Stimulated activated memory B cell treated with anti-CD40 and anti-IgM and Interleukin-4, amounts not matched to agents 10 μg/mL and 1 μg/mL and 100 μg/mL, for 72 hours (primary cell): ENCODE measurements around the gene MED26.

Experiments
- ATAC-seq: fragments of 150-1000 bp; cut with Tn5 transposase; 2 replicates; pipeline ENCODE4 v1.10.0; 2021
- H3K27ac Mint-ChIP-seq: one replicate; pipeline ENCODE4 v1.8.0; 2022; ENCODE audit warnings: mild to moderate bottlenecking, mixed read lengths
- H3K27me3 Mint-ChIP-seq: one replicate; pipeline ENCODE4 v1.8.0; 2022; ENCODE audit warnings: mixed read lengths
- H3K36me3 Mint-ChIP-seq: one replicate; pipeline ENCODE4 v1.8.0; 2022; ENCODE audit warnings: mixed read lengths
- H3K4me1 Mint-ChIP-seq: one replicate; pipeline ENCODE4 v1.8.0; 2022; ENCODE audit warnings: mixed read lengths
- H3K4me3 Mint-ChIP-seq: one replicate; pipeline ENCODE4 v1.8.0; 2022; ENCODE audit warnings: mild to moderate bottlenecking, moderate library complexity, mixed read lengths
- H3K9me3 Mint-ChIP-seq: one replicate; pipeline ENCODE4 v1.8.0; 2022; ENCODE audit warnings: mixed read lengths

Gene MED26

DNA sequence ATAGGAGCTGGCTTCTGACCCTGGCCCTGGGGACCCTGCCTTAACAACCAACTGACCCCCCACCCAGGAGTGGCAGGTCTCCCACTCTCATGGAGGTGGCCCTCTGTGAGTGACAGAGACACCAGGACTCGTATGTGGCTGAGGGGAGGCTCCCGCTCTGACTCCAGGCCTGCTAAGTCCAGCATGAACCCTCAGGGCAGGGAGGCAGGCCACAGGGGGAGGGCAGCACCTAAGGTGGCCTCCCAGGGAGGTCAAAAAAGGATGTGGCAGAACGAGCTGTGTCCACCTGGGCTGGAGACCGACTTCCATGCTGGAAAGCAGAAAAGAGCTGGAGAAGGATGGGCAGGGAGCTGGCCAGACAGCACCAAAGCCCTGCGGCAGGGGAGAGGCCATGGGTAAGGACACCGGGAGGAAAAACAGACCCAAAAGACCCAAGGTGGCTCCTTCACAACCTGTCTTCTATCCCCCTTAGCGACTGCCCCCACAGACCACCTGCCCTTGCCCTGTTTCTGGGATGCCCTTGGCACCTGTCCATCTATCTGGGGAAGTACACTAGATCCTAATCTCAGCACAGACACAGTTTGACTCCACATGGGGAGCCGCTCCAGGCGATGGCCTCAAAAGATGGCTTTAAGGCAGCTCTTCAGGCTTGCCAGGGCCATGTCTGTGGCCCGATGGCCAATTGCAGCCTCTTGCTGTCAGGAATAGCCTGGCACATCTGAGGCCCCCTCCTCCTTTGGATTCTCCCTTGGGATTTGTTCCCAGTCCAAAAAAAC lies 45.3 kb downstream of the MED26 start:
- no peak for ATAC-seq
- peaks cover 12% of the 10 kb centered on the region for H3K36me3 Mint-ChIP-seq
- H3K4me3 Mint-ChIP-seq = peak overlapping the region; percentile 29
- peaks cover 89% of the 10 kb centered on the region for H3K4me1 Mint-ChIP-seq
- no peaks in the 10 kb centered on the region for H3K27me3 Mint-ChIP-seq
- H3K9me3 Mint-ChIP-seq = no peaks in the 10 kb centered on the region
- peak overlapping the region; percentile 94 for H3K27ac Mint-ChIP-seq

DNA sequence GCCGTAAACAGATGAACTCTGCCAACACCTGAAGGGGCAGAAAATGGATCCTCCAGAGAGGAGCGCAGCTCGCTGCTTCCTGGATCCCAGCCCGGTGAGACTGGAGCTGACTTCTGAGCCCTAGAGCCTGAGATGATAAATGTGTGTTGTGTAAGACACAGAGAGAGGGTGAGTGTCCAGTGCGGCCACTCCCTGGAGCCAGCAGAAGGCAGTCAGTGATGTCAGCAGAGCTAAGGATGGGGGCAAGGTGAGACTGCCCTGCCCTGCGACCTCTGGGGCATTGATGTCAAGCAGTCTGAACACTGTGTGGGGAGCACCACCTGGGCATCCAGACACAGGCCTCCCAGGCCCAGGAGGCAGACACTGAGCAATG lies 46.0 kb downstream of the MED26 start:
- ATAC-seq = no peak
- Mint-ChIP-seq H3K4me1 (peaks cover 82% of the 10 kb centered on the region), H3K4me3 (peak overlapping the region; percentile 69), H3K27me3 (no peaks in the 10 kb centered on the region), H3K27ac (peak overlapping the region; percentile 94), H3K9me3 (no peaks in the 10 kb centered on the region), H3K36me3 (peaks cover 12% of the 10 kb centered on the region)

DNA sequence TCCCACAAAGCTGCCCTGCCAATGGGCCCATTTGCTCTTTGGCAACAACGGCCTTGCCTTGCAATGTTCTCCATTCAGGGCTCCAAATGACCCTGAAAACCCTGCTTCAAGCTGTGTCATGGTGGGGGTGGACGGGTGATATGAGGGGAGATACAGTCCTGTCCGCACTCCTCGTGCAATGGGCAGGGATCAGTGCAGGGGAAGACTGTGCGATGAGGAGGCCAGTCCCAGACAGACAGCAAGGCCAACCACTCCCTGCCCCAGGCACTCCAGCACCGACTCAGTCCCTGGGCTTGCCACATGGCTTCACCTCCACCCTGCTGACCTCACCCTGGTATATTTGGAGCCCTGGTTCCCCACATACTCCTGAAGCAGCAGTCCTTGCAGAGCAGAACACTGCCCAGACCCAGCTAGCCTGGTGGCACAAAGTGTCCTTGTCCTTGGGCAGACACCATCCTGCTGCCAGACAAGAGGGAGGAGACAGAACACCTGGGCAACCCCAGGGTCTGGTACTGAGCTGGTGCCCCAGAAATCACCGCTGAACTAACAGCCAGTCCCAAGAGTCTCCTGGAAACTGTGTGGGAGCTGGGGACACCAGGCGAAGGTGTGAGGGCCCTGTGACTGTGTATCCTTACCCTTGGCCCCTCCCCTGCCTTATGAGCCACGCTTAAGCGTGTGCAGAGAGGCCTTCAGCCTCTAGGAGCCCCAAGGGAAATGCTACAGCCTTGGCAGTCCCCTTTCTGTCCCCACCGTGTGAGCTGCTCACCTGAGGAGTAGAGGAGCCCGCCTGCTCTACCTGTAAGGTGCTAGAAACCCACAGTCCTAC lies 46.6 kb downstream of the MED26 start:
- peaks cover 76% of the 10 kb centered on the region for H3K4me1 Mint-ChIP-seq
- H3K9me3 Mint-ChIP-seq = no peaks in the 10 kb centered on the region
- peaks cover 15% of the 10 kb centered on the region for H3K36me3 Mint-ChIP-seq
- peak overlapping the region; percentile 69 for H3K4me3 Mint-ChIP-seq
- ATAC-seq = no peak
- no peaks in the 10 kb centered on the region for H3K27me3 Mint-ChIP-seq
- H3K27ac Mint-ChIP-seq = peak overlapping the region; percentile 94

DNA sequence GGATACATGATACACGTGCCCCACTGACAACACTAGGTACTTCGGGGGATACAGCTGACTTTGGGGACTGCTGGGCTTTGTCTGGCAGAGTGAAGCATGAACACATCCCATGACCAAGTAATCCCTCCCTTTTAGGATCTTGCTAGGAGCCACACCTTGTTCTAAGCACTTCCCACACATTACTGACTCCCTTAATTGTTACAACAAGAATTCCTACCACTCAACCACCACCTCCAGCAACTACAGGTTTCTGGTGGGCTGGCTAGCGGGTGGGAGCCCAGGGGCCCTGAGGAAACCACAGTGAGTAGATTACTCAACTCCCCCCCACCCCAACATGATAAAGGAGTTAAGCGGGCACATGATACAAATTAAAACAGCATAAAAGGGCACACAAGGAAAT lies 48.6 kb downstream of the MED26 start:
- Mint-ChIP-seq H3K27me3 (no peaks in the 10 kb centered on the region), H3K36me3 (peaks cover 27% of the 10 kb centered on the region), H3K9me3 (no peaks in the 10 kb centered on the region), H3K4me1 (peaks cover 70% of the 10 kb centered on the region), H3K4me3 (no peak overlapping the region), H3K27ac (peak overlapping the region; percentile 94)
- no peak for ATAC-seq

- Mint-ChIP-seq H3K27ac (no peak overlapping the region), H3K36me3 (peaks cover 27% of the 10 kb centered on the region), H3K27me3 (no peaks in the 10 kb centered on the region), H3K4me3 (no peak overlapping the region), H3K4me1 (peaks cover 73% of the 10 kb centered on the region), H3K9me3 (no peaks in the 10 kb centered on the region)
- ATAC-seq = no peak
These were observed 50.4 kb downstream of the MED26 start for GRCh38 chr19:16577531-16577985.

- Mint-ChIP-seq H3K27ac (no peak overlapping the region), H3K36me3 (peaks cover 27% of the 10 kb centered on the region), H3K4me3 (no peak overlapping the region), H3K27me3 (no peaks in the 10 kb centered on the region), H3K4me1 (peaks cover 69% of the 10 kb centered on the region), H3K9me3 (no peaks in the 10 kb centered on the region)
- no peak for ATAC-seq
These were observed 51.1 kb downstream of the MED26 start for GRCh38 chr19:16576690-16577530.

- Mint-ChIP-seq H3K27me3 (no peaks in the 10 kb centered on the region), H3K4me3 (no peak overlapping the region), H3K4me1 (peaks cover 69% of the 10 kb centered on the region), H3K36me3 (peaks cover 25% of the 10 kb centered on the region), H3K27ac (no peak overlapping the region), H3K9me3 (no peaks in the 10 kb centered on the region)
- no peak for ATAC-seq
These were observed 51.9 kb downstream of the MED26 start for GRCh38 chr19:16575861-16576689.

DNA sequence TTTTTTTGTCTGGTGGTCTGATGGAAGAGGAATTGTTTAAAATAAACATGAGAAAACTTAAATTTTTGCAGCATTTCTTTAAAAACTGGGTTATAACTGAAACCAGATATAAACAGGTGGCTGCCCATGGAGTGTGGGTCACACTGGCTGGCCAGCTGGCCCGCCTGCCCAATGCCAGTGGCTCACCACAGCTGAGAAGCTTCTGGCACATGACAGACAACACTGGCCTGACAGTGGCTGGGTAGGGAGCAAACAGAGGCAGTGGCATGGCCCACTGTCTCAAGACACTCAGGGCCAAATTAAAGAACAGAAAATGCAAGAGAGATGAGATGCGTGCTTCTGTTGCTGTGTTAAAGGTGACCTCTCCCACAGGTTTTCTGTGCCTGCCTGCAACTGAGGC lies 52.7 kb downstream of the MED26 start:
- Mint-ChIP-seq H3K27me3 (no peaks in the 10 kb centered on the region), H3K4me1 (peaks cover 67% of the 10 kb centered on the region), H3K36me3 (peaks cover 21% of the 10 kb centered on the region), H3K9me3 (no peaks in the 10 kb centered on the region), H3K27ac (peak overlapping the region; percentile 53), H3K4me3 (peak overlapping the region; percentile 30)
- ATAC-seq = no peak

- H3K27me3 Mint-ChIP-seq = no peaks in the 10 kb centered on the region
- H3K4me3 Mint-ChIP-seq = peak overlapping the region; percentile 86
- peaks cover 62% of the 10 kb centered on the region for H3K4me1 Mint-ChIP-seq
- no peaks in the 10 kb centered on the region for H3K9me3 Mint-ChIP-seq
- H3K36me3 Mint-ChIP-seq = peaks cover 27% of the 10 kb centered on the region
- ATAC-seq = no peak
- peak overlapping the region; percentile 19 for H3K27ac Mint-ChIP-seq
These were observed 54.1 kb downstream of the MED26 start for GRCh38 chr19:16573925-16574324.

GRCh38 chr19:16573296-16573695 lies 54.7 kb downstream of the MED26 start:
- Mint-ChIP-seq H3K36me3 (peaks cover 28% of the 10 kb centered on the region), H3K4me3 (peak overlapping the region; percentile 86), H3K27ac (peak overlapping the region; percentile 88), H3K27me3 (no peaks in the 10 kb centered on the region), H3K9me3 (no peaks in the 10 kb centered on the region), H3K4me1 (peaks cover 61% of the 10 kb centered on the region)
- no peak for ATAC-seq

GRCh38 chr19:16572332-16573211 lies 55.4 kb downstream of the MED26 start, which contains the start of gene SLC35E1:
Gene SLC35E1, minus strand, starts transcription at chr19:16572415. Its CDS starts 51 bp downstream, at chr19:16572364.
- peaks cover 59% of the 10 kb centered on the region for H3K4me1 Mint-ChIP-seq
- H3K4me3 Mint-ChIP-seq = peak within 1 kb of the TSS; percentile 86
- peaks cover 26% of the 10 kb centered on the region for H3K36me3 Mint-ChIP-seq
- no peaks in the 10 kb centered on the region for H3K9me3 Mint-ChIP-seq
- H3K27me3 Mint-ChIP-seq = no peaks in the 10 kb centered on the region
- peak; percentile 96 for ATAC-seq
- peak within 1 kb of the TSS; percentile 88 for H3K27ac Mint-ChIP-seq

- H3K36me3 Mint-ChIP-seq = peaks cover 27% of the 10 kb centered on the region
These were observed 56.1 kb downstream of the MED26 start for GRCh38 chr19:16571822-16572331.

DNA sequence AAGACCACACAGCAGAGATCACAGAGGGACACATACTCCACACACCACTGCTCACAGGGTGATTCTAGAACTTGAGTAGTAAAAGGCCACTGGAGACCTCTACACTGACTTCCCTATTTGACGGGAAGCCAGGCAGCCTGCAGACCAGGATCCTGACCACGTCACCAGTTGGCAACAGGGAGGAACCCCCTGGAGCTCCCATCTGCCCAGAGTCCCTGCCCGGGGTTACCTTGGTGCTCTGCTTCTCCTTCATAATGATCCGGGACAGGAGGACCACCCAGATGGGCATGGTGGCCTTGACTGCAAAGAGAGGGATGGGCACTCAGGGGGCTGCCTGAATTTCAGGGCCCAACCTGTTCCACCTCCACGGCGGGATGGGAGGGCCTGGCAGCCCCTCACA lies 56.7 kb downstream of the MED26 start:
- Mint-ChIP-seq H3K4me3 (peak overlapping the region; percentile 85), H3K9me3 (no peaks in the 10 kb centered on the region), H3K27ac (peak overlapping the region; percentile 88), H3K36me3 (peaks cover 29% of the 10 kb centered on the region), H3K4me1 (peaks cover 65% of the 10 kb centered on the region), H3K27me3 (no peaks in the 10 kb centered on the region)
- no peak for ATAC-seq

More at GRCh38 chr19:16571822-16572331, 56.1 kb downstream of the MED26 start:
- Mint-ChIP-seq H3K27ac (peak overlapping the region; percentile 88), H3K4me3 (peak overlapping the region; percentile 85), H3K9me3 (no peaks in the 10 kb centered on the region), H3K4me1 (peaks cover 59% of the 10 kb centered on the region), H3K27me3 (no peaks in the 10 kb centered on the region)
- peak; percentile 60 for ATAC-seq
